GM18858 (cell line): Measurements from ENCODE around the gene F7.

Experiments
- ATAC-seq: cut with Tn5 transposase; IDR thresholded peaks from one replicate; pipeline ENCODE4 v1.9.1; 2021; ENCODE audit not compliant: unreplicated experiment

Gene F7

GRCh38 chr13:113167575-113167974 lies 62.0 kb downstream of the F7 start:
- ATAC-seq, result no peak

- ATAC-seq, result no peak
Measured at GRCh38 chr13:113168211-113168610, 62.6 kb downstream of the F7 start.

- no peak for ATAC-seq
Measured at GRCh38 chr13:113169277-113170272, 64.0 kb downstream of the F7 start.
